Effector memory CD4-positive, alpha-beta T cell (primary cell): ENCODE data around the gene MAP3K8.
"Not testable (repeated sequence)": the region's sequence is repeated elsewhere in the genome, so short reads cannot be mapped to it uniquely, and the experiment has no call there.

Source experiments
- DNase-seq, 3 donors: peaks; one replicate each; pipeline ENCODE4 v3.0.0-alpha.2; 2020
- H3K27ac ChIP-seq: 2 replicates; pipeline ENCODE4 v1.7.0; 2013; ENCODE audit warnings: mild to moderate bottlenecking, low read length, moderate library complexity; ENCODE audit not compliant: insufficient read depth, poor library complexity, severe bottlenecking
- H3K27me3 ChIP-seq: replicated peaks from 2 replicates; pipeline ENCODE4 v1.7.0; 2013; ENCODE audit warnings: mild to moderate bottlenecking, low read length; ENCODE audit not compliant: insufficient read depth, control insufficient read depth, poor library complexity, severe bottlenecking
- H3K36me3 ChIP-seq: 2 replicates; pipeline ENCODE4 v1.7.0; 2013; ENCODE audit warnings: mild to moderate bottlenecking, low read length, moderate library complexity; ENCODE audit not compliant: control insufficient read depth, insufficient read depth
- H3K4me1 ChIP-seq: 2 replicates; pipeline ENCODE4 v1.7.0; 2013; ENCODE audit warnings: low read length, mild to moderate bottlenecking; ENCODE audit not compliant: control insufficient read depth, insufficient read depth, poor library complexity, severe bottlenecking
- H3K4me3 ChIP-seq: 2 replicates; pipeline ENCODE4 v1.7.0; 2013; ENCODE audit warnings: low read length, low read depth, mild to moderate bottlenecking; ENCODE audit not compliant: insufficient read depth, poor library complexity, severe bottlenecking
- H3K9me3 ChIP-seq: 2 replicates; pipeline ENCODE4 v1.7.0; 2013; ENCODE audit warnings: mild to moderate bottlenecking, low read length, moderate library complexity; ENCODE audit not compliant: control insufficient read depth

Gene MAP3K8

DNA sequence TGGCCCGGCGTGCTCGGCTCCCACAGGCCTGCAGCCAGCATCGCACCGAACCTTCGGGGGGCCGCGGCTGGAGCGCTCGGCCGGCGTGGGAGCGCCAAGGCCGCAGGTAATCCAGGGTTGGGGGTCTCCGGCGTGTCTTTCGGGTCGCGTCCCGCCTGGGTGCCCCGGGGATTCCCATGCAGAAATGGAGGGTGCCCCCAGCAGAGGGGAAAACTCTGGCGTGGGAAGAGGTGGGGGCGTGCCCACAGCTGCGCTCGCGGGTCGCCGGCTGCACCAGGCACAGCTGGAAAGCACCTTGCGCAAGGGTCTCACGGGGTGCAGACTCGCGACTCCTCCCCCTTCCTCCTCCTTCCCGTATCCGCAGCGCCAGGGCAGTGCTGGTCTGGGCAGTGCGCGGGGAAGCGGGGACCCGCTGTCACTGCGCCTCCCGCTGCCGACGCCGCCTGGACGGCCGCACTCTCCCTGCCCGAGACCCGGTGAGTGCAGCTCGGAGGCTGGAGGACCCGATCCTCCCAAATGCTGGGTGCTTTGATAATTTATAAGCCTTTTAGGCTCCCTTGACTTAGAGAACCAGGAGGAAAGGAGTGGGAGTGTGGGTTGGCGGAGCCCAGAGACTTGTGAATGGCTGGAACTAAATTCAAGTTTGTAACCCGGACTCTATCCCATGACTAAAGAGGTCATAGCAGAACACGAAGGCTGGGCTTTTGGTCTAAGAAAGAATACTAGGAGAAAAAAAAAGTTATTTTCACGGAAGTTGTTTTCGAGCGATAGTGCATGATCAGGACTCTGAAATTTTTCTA, 489 bp downstream of the MAP3K8 start:
- Histone ChIP-seq H3K4me1 (peaks cover 16% of the 10 kb centered on the region), H3K27me3 (no peaks in the 10 kb centered on the region), H3K9me3 (no peaks in the 10 kb centered on the region), H3K4me3 (peak overlapping the region; percentile 97), H3K27ac (peak overlapping the region; percentile 85), H3K36me3 (no peaks in the 10 kb centered on the region)
- peak; percentile 55 to 67 (median 63) for DNase-seq

DNA sequence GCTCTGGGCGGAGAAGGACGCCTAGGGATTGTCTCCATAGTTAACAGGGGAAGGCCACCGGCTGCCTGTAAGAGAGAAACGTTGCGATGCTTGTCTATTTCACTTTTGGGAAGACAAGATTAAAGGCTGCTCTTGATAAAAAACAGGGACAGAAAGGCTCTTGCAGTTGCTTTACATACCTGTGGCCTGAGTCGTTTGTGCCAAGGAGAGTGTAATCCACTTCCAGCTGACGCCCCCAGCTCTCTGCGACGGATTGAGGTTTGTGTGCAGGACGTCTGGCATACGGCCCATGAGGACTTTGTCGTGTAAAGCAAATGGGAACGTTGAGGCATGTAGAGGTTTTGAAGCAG, 1.1 kb downstream of the MAP3K8 start:
- Histone ChIP-seq H3K4me1 (peaks cover 16% of the 10 kb centered on the region), H3K9me3 (no peaks in the 10 kb centered on the region), H3K4me3 (peak overlapping the region; percentile 97), H3K36me3 (no peaks in the 10 kb centered on the region), H3K27me3 (no peaks in the 10 kb centered on the region), H3K27ac (peak overlapping the region; percentile 85)
- no peak for DNase-seq

- Histone ChIP-seq H3K27ac (peak overlapping the region; percentile 85), H3K4me1 (peaks cover 16% of the 10 kb centered on the region)
- not testable (repeated sequence) for DNase-seq, H3K4me3 ChIP-seq, H3K36me3 ChIP-seq, H3K27me3 ChIP-seq, H3K9me3 ChIP-seq
These were observed 1.6 kb downstream of the MAP3K8 start for GRCh38 chr10:30435499-30436167.

DNA sequence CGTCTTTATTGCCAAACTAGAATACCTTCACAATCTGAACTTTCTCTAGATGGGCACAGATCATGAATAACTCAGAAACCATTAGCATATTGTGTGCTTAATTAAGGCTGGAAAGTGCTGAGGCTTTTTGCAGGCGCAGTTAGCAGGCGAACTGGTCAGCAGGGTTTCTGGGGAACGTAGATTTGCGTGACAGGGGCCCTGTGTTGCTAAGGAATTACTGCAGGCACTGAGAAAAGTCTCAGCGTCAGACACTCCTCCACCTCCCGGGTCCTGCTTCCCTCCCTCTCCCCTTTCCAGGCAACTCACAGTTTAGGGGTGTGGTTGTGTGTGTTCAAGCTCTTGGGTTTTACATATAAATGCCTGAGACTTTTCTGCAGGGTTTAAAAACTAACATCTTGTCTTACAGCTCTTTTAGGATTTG, 2.2 kb downstream of the MAP3K8 start:
- peaks cover 16% of the 10 kb centered on the region for H3K4me1 ChIP-seq
- no peaks in the 10 kb centered on the region for H3K36me3 ChIP-seq
- H3K27ac ChIP-seq: no peak overlapping the region
- H3K9me3 ChIP-seq: no peaks in the 10 kb centered on the region
- no peak for DNase-seq
- H3K27me3 ChIP-seq: no peaks in the 10 kb centered on the region
- H3K4me3 ChIP-seq: no peak overlapping the region

DNA sequence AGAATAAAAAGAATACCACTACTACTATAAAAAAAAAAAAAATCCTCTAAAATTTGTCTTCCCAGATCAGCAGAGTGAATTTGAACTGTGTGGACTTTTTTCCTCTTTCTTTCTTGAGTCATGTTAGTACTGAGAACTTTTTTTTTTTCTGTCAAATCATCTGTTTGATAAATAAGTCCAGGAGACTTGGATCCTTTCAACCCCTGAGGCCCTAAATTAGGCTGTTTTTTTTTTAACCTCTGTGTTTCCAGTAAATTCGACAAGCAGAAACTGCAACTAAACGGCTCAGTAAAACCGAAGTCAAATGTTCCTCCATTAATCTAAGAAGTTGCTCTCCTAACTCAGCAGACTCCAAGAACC, 2.7 kb downstream of the MAP3K8 start:
- Histone ChIP-seq H3K9me3 (no peaks in the 10 kb centered on the region), H3K36me3 (no peaks in the 10 kb centered on the region), H3K27ac (peak overlapping the region; percentile 51)

GRCh38 chr10:30437031-30437841, 3.3 kb downstream of the MAP3K8 start:
- DNase-seq: peak in 2 of 3 donors; percentile 13 to 21
- H3K4me3 ChIP-seq: peak overlapping the region; percentile 14
- H3K36me3 ChIP-seq: no peaks in the 10 kb centered on the region
- H3K27ac ChIP-seq: peak overlapping the region; percentile 51
- no peaks in the 10 kb centered on the region for H3K27me3 ChIP-seq
- no peaks in the 10 kb centered on the region for H3K9me3 ChIP-seq
- peaks cover 16% of the 10 kb centered on the region for H3K4me1 ChIP-seq

More for the DNA sequence above, 2.7 kb downstream of the MAP3K8 start:
- H3K4me3 ChIP-seq: peak overlapping the region; percentile 14
- no peaks in the 10 kb centered on the region for H3K27me3 ChIP-seq
- H3K4me1 ChIP-seq: peaks cover 16% of the 10 kb centered on the region
- no peak for DNase-seq

DNA sequence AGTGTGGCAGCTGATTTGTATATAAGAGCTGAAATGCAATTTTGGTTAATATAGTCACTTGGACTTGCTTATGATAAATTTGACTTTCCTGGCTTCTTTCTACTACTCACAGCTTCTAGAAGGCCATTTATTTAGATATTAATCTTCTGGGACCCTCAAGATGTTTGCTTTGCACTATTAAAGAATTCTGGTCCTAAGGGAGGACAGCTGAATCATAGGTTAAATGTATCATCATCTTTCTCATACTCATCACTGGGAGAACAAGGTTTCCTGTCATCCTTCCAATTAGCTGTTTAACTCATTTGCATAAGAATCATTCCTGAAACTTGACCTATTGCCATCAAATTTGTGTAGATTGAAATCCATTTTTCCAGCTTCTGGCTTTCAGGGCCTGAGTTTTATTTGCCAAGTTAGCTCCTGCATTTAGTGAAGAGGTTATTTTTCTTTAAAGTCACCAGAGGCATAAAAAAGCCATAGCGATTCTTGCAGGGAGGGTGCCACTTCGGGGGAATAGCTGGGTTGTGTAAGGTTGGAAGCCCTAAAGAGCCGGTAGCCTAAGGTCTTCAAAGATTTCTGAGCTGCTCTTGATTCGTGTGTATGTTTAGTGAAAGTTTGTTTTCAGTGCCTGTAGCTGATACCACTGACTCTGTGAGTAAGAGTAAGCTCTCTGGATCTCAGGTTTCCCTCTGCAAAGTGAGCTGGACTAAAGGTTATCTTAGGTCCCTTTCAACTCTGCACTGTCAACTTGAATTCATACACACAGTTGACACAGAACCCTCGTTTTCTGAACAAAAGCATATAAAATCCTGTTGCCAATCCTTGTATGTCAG, 4.3 kb downstream of the MAP3K8 start:
- H3K36me3 ChIP-seq: no peaks in the 10 kb centered on the region
- no peaks in the 10 kb centered on the region for H3K9me3 ChIP-seq
- H3K27ac ChIP-seq: no peak overlapping the region
- DNase-seq: no peak
- H3K4me1 ChIP-seq: peaks cover 16% of the 10 kb centered on the region
- peak overlapping the region; percentile 14 for H3K4me3 ChIP-seq
- no peaks in the 10 kb centered on the region for H3K27me3 ChIP-seq

DNA sequence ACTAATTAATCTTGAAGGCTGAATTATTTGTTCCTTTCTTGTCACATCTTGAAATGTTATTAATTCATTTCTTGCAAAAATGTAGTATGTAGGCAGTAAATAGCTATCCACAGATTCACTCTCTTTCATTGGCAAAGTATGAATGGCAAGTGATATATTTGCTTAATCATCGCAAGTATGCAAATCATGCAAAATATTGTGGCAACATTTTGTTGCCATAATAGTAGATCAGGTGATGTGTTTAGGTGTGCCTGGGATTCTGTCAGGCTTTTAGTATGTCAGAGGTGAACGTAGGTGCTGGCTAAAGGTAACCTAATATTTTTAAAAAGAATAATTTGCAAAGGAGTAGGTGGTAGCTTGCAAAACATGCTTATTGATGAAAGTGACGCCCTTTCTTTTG, 5.9 kb downstream of the MAP3K8 start:
- Histone ChIP-seq H3K4me1 (peaks cover 13% of the 10 kb centered on the region), H3K9me3 (no peaks in the 10 kb centered on the region), H3K27ac (no peak overlapping the region), H3K4me3 (no peak overlapping the region), H3K36me3 (no peaks in the 10 kb centered on the region), H3K27me3 (no peaks in the 10 kb centered on the region)
- no peak for DNase-seq

DNA sequence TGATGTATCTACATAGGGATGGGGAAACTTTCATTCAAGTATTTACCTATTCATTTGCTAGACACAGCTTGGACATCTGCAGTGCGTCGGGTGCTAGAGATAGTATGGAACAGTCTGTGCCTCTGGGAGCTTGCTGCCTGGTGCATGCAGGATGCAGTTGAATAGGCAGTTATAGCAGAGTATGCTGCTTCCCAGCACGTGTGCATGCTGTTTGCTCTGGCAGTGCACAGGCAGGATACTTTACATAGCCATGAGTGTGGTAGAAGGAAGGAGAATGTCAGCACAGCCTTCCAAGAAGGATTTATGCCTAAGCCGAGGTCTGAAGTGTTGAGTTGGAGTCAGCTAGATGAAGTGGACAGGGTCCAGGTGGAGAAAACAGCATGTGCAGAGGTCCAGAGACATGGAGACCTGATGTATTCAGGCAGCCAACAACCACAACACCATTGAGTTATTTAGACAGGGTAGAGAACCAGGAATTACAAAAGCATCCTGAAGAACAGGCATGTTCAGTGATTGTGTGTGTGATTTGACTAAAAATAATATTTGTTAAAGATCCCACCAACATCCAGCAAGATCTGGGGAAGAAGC, 8.1 kb downstream of the MAP3K8 start:
- H3K36me3 ChIP-seq: no peaks in the 10 kb centered on the region
- H3K27me3 ChIP-seq: no peaks in the 10 kb centered on the region
- H3K27ac ChIP-seq: no peak overlapping the region
- no peak for DNase-seq
- no peak overlapping the region for H3K4me3 ChIP-seq
- peaks cover 3% of the 10 kb centered on the region for H3K4me1 ChIP-seq
- no peaks in the 10 kb centered on the region for H3K9me3 ChIP-seq
